Neural crest cell (in vitro differentiated cells): ENCODE data around the gene GRP. TPM values are rescaled to one million over a fixed set of nuclear protein-coding genes. Genes with fewer than 3 reads are reported as not detected.
"Not testable (repeated sequence)": the region's sequence is repeated elsewhere in the genome, so short reads cannot be mapped to it uniquely, and the experiment has no call there.

Experiments used
- DNase-seq: peaks from one replicate; pipeline ENCODE4 v3.0.0; 2021; ENCODE audit warnings: low read depth, mixed read lengths, low spot score
- H3K27ac Mint-ChIP-seq: one replicate; pipeline ENCODE4 v1.8.0; 2021; ENCODE audit warnings: mild to moderate bottlenecking, mixed read lengths; ENCODE audit not compliant: unreplicated experiment
- H3K27me3 Mint-ChIP-seq: 2 replicates; pipeline ENCODE4 v1.8.0; 2021; ENCODE audit warnings: low read depth, mild to moderate bottlenecking, mixed read lengths
- H3K36me3 Mint-ChIP-seq: 2 replicates; pipeline ENCODE4 v1.8.0; 2021; ENCODE audit warnings: low read depth, mild to moderate bottlenecking, mixed read lengths
- H3K4me1 Mint-ChIP-seq: 2 replicates; pipeline ENCODE4 v1.8.0; 2021; ENCODE audit warnings: mixed read lengths
- H3K4me3 Mint-ChIP-seq: one replicate; pipeline ENCODE4 v1.8.0; 2021; ENCODE audit warnings: mild to moderate bottlenecking, mixed read lengths
- H3K9me3 Mint-ChIP-seq: 2 replicates; pipeline ENCODE4 v1.8.0; 2021; ENCODE audit warnings: mixed read lengths
- CTCF ChIP-seq: fragments of 200-600 bp; sonication (generic); conservative IDR thresholded peaks from 2 replicates; pipeline ENCODE4 v1.5.0; 2021; ENCODE audit warnings: antibody characterized with exemption, mild to moderate bottlenecking
- total RNA-seq: library from RNA; stranded (reverse); gene quantifications from 2 replicates; pipeline ENCODE4 v1.2.1, GENCODE V29; 2021

GRP gene
- total RNA-seq, 1 donor from 2014 or later: not detected

DNA sequence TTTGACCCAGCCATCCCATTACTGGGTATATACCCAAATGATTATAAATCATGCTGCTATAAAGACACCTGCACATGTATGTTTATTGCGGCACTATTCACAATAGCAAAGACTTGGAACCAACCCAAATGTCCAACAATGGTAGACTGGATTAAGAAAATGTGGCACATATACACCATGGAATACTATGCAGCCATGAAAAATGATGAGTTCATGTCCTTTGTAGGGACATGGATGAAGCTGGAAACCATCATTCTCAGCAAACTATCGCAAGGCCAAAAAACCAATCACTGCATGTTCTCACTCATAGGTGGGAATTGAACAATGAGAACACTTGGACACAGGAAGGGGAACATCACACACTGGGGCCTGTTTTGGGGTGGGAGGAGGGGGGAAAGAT, 42.3 kb downstream of the GRP start:
- H3K36me3 Mint-ChIP-seq, DNase-seq, H3K9me3 Mint-ChIP-seq, H3K27ac Mint-ChIP-seq, H3K4me1 Mint-ChIP-seq, H3K4me3 Mint-ChIP-seq: not testable (repeated sequence)
- peaks cover 100% of the 10 kb centered on the region for H3K27me3 Mint-ChIP-seq

DNA sequence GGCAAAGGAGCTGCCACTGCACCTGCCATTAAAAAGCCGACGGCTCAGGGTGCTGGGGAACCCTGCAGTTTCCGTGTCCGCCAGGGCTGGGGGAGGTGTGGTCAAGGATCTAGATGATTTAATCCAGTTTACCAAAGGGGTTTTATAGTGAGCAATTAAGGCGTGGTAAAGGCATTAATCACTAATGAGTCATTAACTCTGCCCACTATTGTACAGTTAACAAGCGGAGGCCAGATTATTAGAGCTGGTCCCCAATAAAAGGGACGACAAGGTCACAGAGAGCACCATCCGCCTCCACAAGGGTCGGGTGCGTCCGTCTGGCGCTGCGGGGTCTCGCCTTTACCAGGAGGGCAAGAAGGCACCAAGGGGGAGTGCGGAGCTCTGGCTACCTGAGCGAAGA, 43.7 kb downstream of the GRP start:
- TF ChIP-seq CTCF: no peak
- no peak overlapping the region for H3K27ac Mint-ChIP-seq
- H3K27me3 Mint-ChIP-seq: peaks cover 100% of the 10 kb centered on the region
- no peaks in the 10 kb centered on the region for H3K36me3 Mint-ChIP-seq
- DNase-seq: no peak
- peaks cover 15% of the 10 kb centered on the region for H3K4me1 Mint-ChIP-seq
- H3K4me3 Mint-ChIP-seq: peak overlapping the region; percentile 2
- H3K9me3 Mint-ChIP-seq: peaks cover 4% of the 10 kb centered on the region

DNA sequence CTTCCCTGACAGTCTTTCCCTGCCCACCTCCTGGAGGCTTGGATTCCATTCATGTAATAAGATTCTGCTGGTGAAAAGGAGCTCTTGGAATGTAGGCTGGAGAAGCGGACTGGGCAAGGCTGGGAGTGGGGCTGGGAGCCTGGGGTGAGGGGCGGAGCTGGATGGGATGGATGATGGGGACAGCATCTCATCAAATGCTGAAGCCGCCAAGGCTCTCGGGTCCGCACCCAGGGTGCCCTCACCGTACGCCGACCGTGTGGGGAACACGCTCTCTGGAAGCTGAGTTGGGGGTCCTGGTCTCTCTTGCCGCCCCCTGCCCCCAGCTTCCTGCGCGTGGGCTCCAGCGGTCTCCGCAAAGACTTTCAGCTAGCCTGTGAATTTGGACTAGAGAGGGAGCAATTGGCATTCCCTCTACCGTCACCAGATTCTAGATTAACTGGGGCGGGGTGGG, 44.2 kb downstream of the GRP start:
- no peak overlapping the region for H3K27ac Mint-ChIP-seq
- H3K4me3 Mint-ChIP-seq: no peak overlapping the region
- peaks cover 15% of the 10 kb centered on the region for H3K4me1 Mint-ChIP-seq
- no peaks in the 10 kb centered on the region for H3K36me3 Mint-ChIP-seq
- TF ChIP-seq CTCF: no peak
- H3K9me3 Mint-ChIP-seq: peaks cover 4% of the 10 kb centered on the region
- H3K27me3 Mint-ChIP-seq: peaks cover 99% of the 10 kb centered on the region
- DNase-seq: no peak

GRCh38 chr18:59264651-59265245, 44.8 kb downstream of the GRP start:
- Mint-ChIP-seq H3K9me3 (peaks cover 4% of the 10 kb centered on the region), H3K4me3 (no peak overlapping the region), H3K27ac (no peak overlapping the region), H3K27me3 (peaks cover 98% of the 10 kb centered on the region), H3K36me3 (no peaks in the 10 kb centered on the region), H3K4me1 (peaks cover 18% of the 10 kb centered on the region)
- no peak for TF ChIP-seq CTCF
- DNase-seq: no peak

DNA sequence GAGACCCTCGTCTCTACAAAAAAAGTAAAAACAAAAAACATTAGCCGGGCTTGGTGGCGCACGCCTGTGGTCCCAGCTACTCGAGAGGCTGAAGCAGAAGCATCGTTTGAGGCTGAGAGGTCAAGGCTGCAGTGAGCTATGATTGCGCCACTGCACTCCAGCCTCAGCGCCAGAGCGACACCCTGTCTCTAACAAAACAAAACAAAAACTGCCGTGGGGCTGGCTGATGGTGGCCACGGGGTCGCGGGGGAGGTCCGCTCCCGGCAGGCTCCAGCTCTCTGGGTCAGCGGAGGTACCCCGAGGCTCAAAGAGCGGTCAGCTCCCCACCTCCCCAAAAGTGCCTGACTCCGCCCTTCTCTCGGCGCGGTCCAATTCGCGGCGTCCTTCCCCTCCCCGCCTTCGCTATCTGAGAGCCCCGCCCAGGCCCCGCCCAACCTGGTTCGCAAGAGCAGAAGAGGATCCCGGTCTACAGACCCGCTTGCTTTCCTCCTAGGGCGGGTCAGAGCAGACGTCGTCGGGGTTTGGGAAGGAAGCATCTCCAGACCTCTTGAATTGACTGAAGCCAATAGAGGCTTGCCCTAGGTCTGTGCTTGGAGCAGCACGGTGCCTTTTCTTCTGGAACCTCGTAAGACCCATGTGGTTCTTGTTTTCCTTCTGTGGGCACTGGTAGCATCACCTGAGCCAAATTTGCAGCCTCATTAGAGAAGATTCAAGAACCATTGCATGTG, 45.5 kb downstream of the GRP start:
- Mint-ChIP-seq H3K4me3 (no peak overlapping the region), H3K27me3 (peaks cover 98% of the 10 kb centered on the region), H3K9me3 (peaks cover 4% of the 10 kb centered on the region), H3K27ac (no peak overlapping the region), H3K4me1 (peaks cover 21% of the 10 kb centered on the region), H3K36me3 (no peaks in the 10 kb centered on the region)
- TF ChIP-seq CTCF: no peak
- DNase-seq: no peak

- Mint-ChIP-seq H3K27ac (no peak overlapping the region), H3K4me1 (peaks cover 21% of the 10 kb centered on the region), H3K27me3 (peaks cover 98% of the 10 kb centered on the region), H3K4me3 (no peak overlapping the region), H3K36me3 (no peaks in the 10 kb centered on the region), H3K9me3 (no peaks in the 10 kb centered on the region)
- DNase-seq: no peak
- no peak for TF ChIP-seq CTCF
These were observed 46.0 kb downstream of the GRP start for GRCh38 chr18:59265974-59266369.
